HepG2 (cell line): ENCODE measurements around the gene MEI1. TPM values are rescaled to one million over a fixed set of nuclear protein-coding genes. Genes with fewer than 3 reads are reported as not detected.
A peak's percentile ranks its signal among the peaks of the same experiment; 100 is the strongest.

Experiments
- AKAP8 ChIP-seq: sonication (generic); formaldehyde crosslinking; IDR thresholded peaks from 2 replicates; pipeline ENCODE4 v1.5.1; 2020; ENCODE audit warnings: mild to moderate bottlenecking, missing genetic modification reagents
- E2F1 ChIP-seq: sonication (generic); formaldehyde crosslinking; IDR thresholded peaks from 2 replicates; pipeline ENCODE4 v1.5.0; 2020; ENCODE audit warnings: missing genetic modification reagents
- FOXO1 ChIP-seq: sonication (generic); formaldehyde crosslinking; IDR thresholded peaks from 2 replicates; pipeline ENCODE4 v1.4.0; 2020; ENCODE audit warnings: missing genetic modification reagents
- GFI1 ChIP-seq: sonication (generic); formaldehyde crosslinking; IDR thresholded peaks from 2 replicates; pipeline ENCODE4 v1.5.0; 2020; ENCODE audit warnings: missing genetic modification reagents, mild to moderate bottlenecking, borderline replicate concordance
- GPBP1L1 ChIP-seq: sonication (generic); formaldehyde crosslinking; IDR thresholded peaks from 2 replicates; pipeline ENCODE4 v1.5.0; 2020; ENCODE audit warnings: mild to moderate bottlenecking, missing genetic modification reagents
- MIXL1 ChIP-seq: IDR thresholded peaks from 2 replicates; pipeline ENCODE4 v1.6.1; 2016
- MLXIP ChIP-seq: sonication (generic); formaldehyde crosslinking; IDR thresholded peaks from 2 replicates; pipeline ENCODE4 v1.9.0; 2021; ENCODE audit warnings: missing genetic modification reagents, borderline replicate concordance
- NFE2 ChIP-seq: sonication (generic); formaldehyde crosslinking; IDR thresholded peaks from 2 replicates; pipeline ENCODE4 v1.4.0; 2020; ENCODE audit warnings: missing genetic modification reagents
- NONO ChIP-seq, 2 experiments: fragments of 450-650 bp in 1 of 2; sonication (generic) in 1 of 2; formaldehyde crosslinking in 1 of 2; IDR thresholded peaks in 1 of 2; conservative IDR thresholded peaks in 1 of 2; 2 replicates each; pipeline versions ENCODE4 v1.6.1 to v1.8.0; 2017 to 2022; ENCODE audit warnings: mild to moderate bottlenecking in 1 of 2, missing genetic modification reagents in 1 of 2, moderate library complexity in 1 of 2
- RELA ChIP-seq: sonication (generic); formaldehyde crosslinking; IDR thresholded peaks from 2 replicates; pipeline ENCODE4 v1.4.0; 2020; ENCODE audit warnings: missing genetic modification reagents
- TRIM22 ChIP-seq: fragments of 450-650 bp; IDR thresholded peaks from 2 replicates; pipeline ENCODE4 v1.6.1; 2017
- TRIM24 ChIP-seq: sonication (generic); formaldehyde crosslinking; IDR thresholded peaks from 2 replicates; pipeline ENCODE4 v1.8.0; 2022; ENCODE audit warnings: mild to moderate bottlenecking, missing genetic modification reagents
- ZBTB14 ChIP-seq: sonication (generic); formaldehyde crosslinking; IDR thresholded peaks from 2 replicates; pipeline ENCODE4 v1.4.0; 2020; ENCODE audit warnings: missing genetic modification reagents
- ZBTB7A ChIP-seq: sonication (generic); formaldehyde crosslinking; IDR thresholded peaks from 2 replicates; pipeline ENCODE4 v1.8.0; 2022; ENCODE audit warnings: mild to moderate bottlenecking, missing genetic modification reagents
- ZFY ChIP-seq: sonication (generic); formaldehyde crosslinking; IDR thresholded peaks from 2 replicates; pipeline ENCODE4 v1.4.0; 2020; ENCODE audit warnings: missing genetic modification reagents
- ZNF280B ChIP-seq: sonication (generic); formaldehyde crosslinking; IDR thresholded peaks from 2 replicates; pipeline ENCODE4 v1.5.0; 2020; ENCODE audit warnings: missing genetic modification reagents, mild to moderate bottlenecking, borderline replicate concordance
- ZNF557 ChIP-seq: sonication (generic); formaldehyde crosslinking; IDR thresholded peaks from 2 replicates; pipeline ENCODE4 v1.4.0; 2020; ENCODE audit warnings: missing genetic modification reagents
- ZNF562 ChIP-seq: sonication (generic); formaldehyde crosslinking; IDR thresholded peaks from 2 replicates; pipeline ENCODE4 v1.8.0; 2022; ENCODE audit warnings: missing genetic modification reagents, borderline replicate concordance
- ZNF776 ChIP-seq: sonication (generic); formaldehyde crosslinking; IDR thresholded peaks from 2 replicates; pipeline ENCODE4 v1.4.0; 2020; ENCODE audit warnings: mild to moderate bottlenecking, missing genetic modification reagents
- ZNF792 ChIP-seq: IDR thresholded peaks from 2 replicates; pipeline ENCODE4 v1.6.1; 2016
- polyA plus RNA-seq, 8 experiments: library from polyadenylated mRNA; depleted of rRNA in 3 of 8; stranded (reverse) in 7 of 8; unstranded in 1 of 8; fragments of >200 nt; fragmentation: Illumina TruSeq in 4 of 8; extraction: Trizol in 4 of 8; gene quantifications; 2 replicates each; pipeline versions ENCODE4 v1.2.1 to v1.2.3, GENCODE V29; 2011 to 2016; ENCODE audit warnings: low read depth in 4 of 8, missing spikeins in 1 of 8, mixed read lengths in 1 of 8; ENCODE audit not compliant: insufficient read depth in 1 of 8
- total RNA-seq, 5 experiments: library from RNA; depleted of rRNA; stranded (reverse); fragments of >200 nt; fragmentation: Illumina TruSeq; extraction: Trizol; gene quantifications; 2 replicates each; pipeline ENCODE4 v1.2.3, GENCODE V29; 2016; ENCODE audit warnings: low read depth in 1 of 5

The MEI1 gene
- total and polyA plus RNA-seq, 2 of the 13 experiments (the other 11 are each of a cell fraction or from before 2014, with no cell fraction given): 0.75 to 1.9 TPM

GRCh38 chr22:41800348-41801146 lies 101.2 kb downstream of the MEI1 start, which contains the start of gene CCDC134 (continued):
- TF ChIP-seq GFI1 (CRISPR knock-in tag) (peak; percentile 22; the same call in 1 of the 2 replicates), MIXL1 (CRISPR knock-in tag) (no peak), NONO (IDR thresholded peaks at IDR 0.05) (no peak), NONO (CRISPR knock-in tag; conservative IDR thresholded peaks at IDR 0.05) (peak; percentile 70), ZNF792 (peak; percentile 82; the same call in 1 of the 2 replicates), FOXO1 (CRISPR knock-in tag) (peak; percentile 8; the same call in 1 of the 2 replicates), ZBTB7A (CRISPR knock-in tag) (peak; percentile 83; the same call in 1 of the 2 replicates), ZNF776 (peak; percentile 81), NFE2 (CRISPR knock-in tag) (no peak), TRIM22 (no peak), ZNF557 (peak; percentile 77; the same call in 1 of the 2 replicates), ZBTB14 (no peak), E2F1 (CRISPR knock-in tag) (0 out of 2 replicates have a peak, but pooled peaks have one; percentile 30), ZNF562 (no peak), GPBP1L1 (CRISPR knock-in tag) (no peak), RELA (no peak), ZFY (CRISPR knock-in tag) (peak; percentile 84), ZNF280B (CRISPR knock-in tag) (peak; percentile 86; the same call in 1 of the 2 replicates), TRIM24 (CRISPR knock-in tag) (no peak), AKAP8 (CRISPR knock-in tag) (0 out of 2 replicates have a peak, but pooled peaks have one; percentile 60), MLXIP (CRISPR knock-in tag) (0 out of 2 replicates have a peak, but pooled peaks have one; percentile 43)
